Epithelial cell of prostate (primary cell): ENCODE measurements around the gene SYT2.

ENCODE experiments used
- DNase-seq: peaks from one replicate; pipeline ENCODE4 v3.0.0-alpha.2; 2011; ENCODE audit warnings: low read depth, low spot score
- H3K27ac ChIP-seq: fragments of 450-650 bp; 2 replicates; pipeline ENCODE4 v1.5.1; 2017; ENCODE audit warnings: mild to moderate bottlenecking

The SYT2 gene

GRCh38 chr1:202708456-202709275 is 1.6 kb downstream of the SYT2 start:
- DNase-seq = no peak
- H3K27ac ChIP-seq = no peak overlapping the region

GRCh38 chr1:202706851-202707250 is 3.4 kb downstream of the SYT2 start:
- no peak overlapping the region for H3K27ac ChIP-seq
- no peak for DNase-seq

GRCh38 chr1:202704601-202705000 is 5.7 kb downstream of the SYT2 start:
- H3K27ac ChIP-seq = no peak overlapping the region
- no peak for DNase-seq

GRCh38 chr1:202703191-202703590 is 7.1 kb downstream of the SYT2 start:
- H3K27ac ChIP-seq = no peak overlapping the region
- DNase-seq = no peak

- DNase-seq = no peak
Measured at GRCh38 chr1:202702088-202702487, 8.2 kb downstream of the SYT2 start.

GRCh38 chr1:202701200-202701599 is 9.1 kb downstream of the SYT2 start:
- DNase-seq = no peak
- no peak overlapping the region for H3K27ac ChIP-seq

More at GRCh38 chr1:202702088-202702487, 8.2 kb downstream of the SYT2 start:
- H3K27ac ChIP-seq = no peak overlapping the region

GRCh38 chr1:202700061-202700460 is 10.2 kb downstream of the SYT2 start:
- H3K27ac ChIP-seq = no peak overlapping the region
- no peak for DNase-seq

GRCh38 chr1:202698276-202698675 is 12.0 kb downstream of the SYT2 start:
- H3K27ac ChIP-seq = no peak overlapping the region
- DNase-seq = no peak

- no peak overlapping the region for H3K27ac ChIP-seq
- DNase-seq = no peak
Measured at GRCh38 chr1:202697038-202697437, 13.2 kb downstream of the SYT2 start.

GRCh38 chr1:202694314-202694713 is 15.9 kb downstream of the SYT2 start:
- H3K27ac ChIP-seq = no peak overlapping the region
- DNase-seq = no peak

- H3K27ac ChIP-seq = no peak overlapping the region
- DNase-seq = no peak
Measured at GRCh38 chr1:202692959-202693555, 17.2 kb downstream of the SYT2 start.

- no peak for DNase-seq
- H3K27ac ChIP-seq = no peak overlapping the region
Measured at GRCh38 chr1:202691816-202692215, 18.4 kb downstream of the SYT2 start.

GRCh38 chr1:202689493-202690342 is 20.5 kb downstream of the SYT2 start:
- no peak for DNase-seq
- H3K27ac ChIP-seq = no peak overlapping the region

GRCh38 chr1:202689082-202689481 is 21.2 kb downstream of the SYT2 start:
- no peak overlapping the region for H3K27ac ChIP-seq
- DNase-seq = no peak

- DNase-seq = no peak
- H3K27ac ChIP-seq = no peak overlapping the region
Measured at GRCh38 chr1:202688401-202688800, 21.9 kb downstream of the SYT2 start.

GRCh38 chr1:202687798-202688197 is 22.5 kb downstream of the SYT2 start:
- H3K27ac ChIP-seq = no peak overlapping the region
- DNase-seq = no peak

- no peak for DNase-seq
- H3K27ac ChIP-seq = no peak overlapping the region
Measured at GRCh38 chr1:202687370-202687769, 22.9 kb downstream of the SYT2 start.

- H3K27ac ChIP-seq = no peak overlapping the region
- no peak for DNase-seq
Measured at GRCh38 chr1:202685641-202686040, 24.6 kb downstream of the SYT2 start.

- DNase-seq = no peak
- no peak overlapping the region for H3K27ac ChIP-seq
Measured at GRCh38 chr1:202684716-202685115, 25.5 kb downstream of the SYT2 start.

- H3K27ac ChIP-seq = no peak overlapping the region
- DNase-seq = no peak
Measured at GRCh38 chr1:202683029-202683428, 27.2 kb downstream of the SYT2 start.

- no peak for DNase-seq
- H3K27ac ChIP-seq = no peak overlapping the region
Measured at GRCh38 chr1:202682477-202682876, 27.8 kb downstream of the SYT2 start.
